CD14-positive monocyte (primary cell): ENCODE measurements around the gene OR51G1. TPM values are rescaled to one million over a fixed set of nuclear protein-coding genes. Genes with fewer than 3 reads are reported as not detected.

ENCODE experiments used
- DNase-seq, 3 donors: peaks; one replicate each; pipeline ENCODE4 v3.0.0-alpha.2; 2011 to 2022
- H2AFZ ChIP-seq: 2 replicates; pipeline ENCODE4 v1.6.0; 2012; ENCODE audit warnings: mild to moderate bottlenecking, low read depth, low read length, inconsistent platforms; ENCODE audit not compliant: insufficient read depth, poor library complexity, severe bottlenecking
- H3K27ac ChIP-seq, 2 donors: 1 replicate in 1 of 2; 2 replicates in 1 of 2; pipeline ENCODE4 v1.5.1; 2012 to 2013; ENCODE audit warnings: low read length in 2 of 2, control low read depth in 1 of 2, inconsistent platforms in 1 of 2, low read depth in 1 of 2, mild to moderate bottlenecking in 1 of 2
- H3K27me3 ChIP-seq, 2 donors: one replicate each; pipeline versions ENCODE4 v1.6.0 to v1.6.1; 2011 to 2013; ENCODE audit warnings: low read length in 2 of 2; ENCODE audit not compliant: control insufficient read depth in 2 of 2, insufficient read depth in 2 of 2
- H3K36me3 ChIP-seq, 2 donors: replicated peaks in 1 of 2; 1 replicate in 1 of 2; 2 replicates in 1 of 2; pipeline versions ENCODE4 v1.5.1 to v1.6.1; 2012 to 2013; ENCODE audit warnings: low read length in 2 of 2, control low read depth in 1 of 2, inconsistent platforms in 1 of 2, mild to moderate bottlenecking in 1 of 2; ENCODE audit not compliant: insufficient read depth in 2 of 2, control insufficient read depth in 1 of 2
- H3K4me1 ChIP-seq, 2 donors: 1 replicate in 1 of 2; 2 replicates in 1 of 2; pipeline versions ENCODE4 v1.5.1 to v1.6.1; 2012 to 2013; ENCODE audit warnings: low read length in 2 of 2, control low read depth in 1 of 2, inconsistent platforms in 1 of 2, mild to moderate bottlenecking in 1 of 2, moderate library complexity in 1 of 2; ENCODE audit not compliant: insufficient read depth in 2 of 2, control insufficient read depth in 1 of 2
- H3K4me2 ChIP-seq: replicated peaks from 2 replicates; pipeline ENCODE3; 2012; ENCODE audit warnings: low read length, moderate library complexity, mild to moderate bottlenecking; ENCODE audit not compliant: poor library complexity, severe bottlenecking; ENCODE audit errors: extremely low read depth
- H3K4me3 ChIP-seq, 3 experiments: fragments of 200-600 bp in 1 of 3; sonication (generic) in 1 of 3; replicated peaks in 1 of 3; 1 replicate in 2 of 3; 2 replicates in 1 of 3; pipeline ENCODE4 v1.5.1; 2011 to 2013; ENCODE audit warnings: low read length in 3 of 3, mild to moderate bottlenecking in 3 of 3, control low read depth in 2 of 3, low read depth in 2 of 3, inconsistent platforms in 1 of 3, moderate library complexity in 1 of 3
- H3K79me2 ChIP-seq: 2 replicates; pipeline ENCODE4 v1.6.0; 2012; ENCODE audit warnings: mild to moderate bottlenecking, control low read depth, inconsistent platforms, low read length, moderate library complexity; ENCODE audit not compliant: insufficient read depth
- H3K9ac ChIP-seq: 2 replicates; pipeline ENCODE4 v1.6.0; 2017; ENCODE audit warnings: low read length, mild to moderate bottlenecking; ENCODE audit not compliant: insufficient read depth, poor library complexity, severe bottlenecking
- H3K9me3 ChIP-seq, 2 donors: replicated peaks in 1 of 2; 1 replicate in 1 of 2; 2 replicates in 1 of 2; pipeline versions ENCODE4 v1.5.1 to v1.6.1; 2012 to 2013; ENCODE audit warnings: low read length in 2 of 2, control low read depth in 1 of 2; ENCODE audit not compliant: control insufficient read depth in 1 of 2, insufficient read depth in 1 of 2
- H4K20me1 ChIP-seq: 2 replicates; pipeline ENCODE4 v1.6.0; 2012; ENCODE audit warnings: mild to moderate bottlenecking, low read length, control low read depth, moderate library complexity; ENCODE audit not compliant: insufficient read depth
- H3K27ac Mint-ChIP-seq, 7 donors: one replicate each; pipeline ENCODE4 v1.8.0; 2020; ENCODE audit warnings: mild to moderate bottlenecking in 7 of 7, mixed read lengths in 7 of 7, moderate library complexity in 6 of 7, inconsistent platforms in 2 of 7
- H3K27me3 Mint-ChIP-seq, 3 donors: one replicate each; pipeline ENCODE4 v1.8.0; 2021 to 2022; ENCODE audit warnings: low read depth in 3 of 3, mild to moderate bottlenecking in 3 of 3, mixed read lengths in 3 of 3, moderate library complexity in 3 of 3, inconsistent platforms in 1 of 3
- H3K36me3 Mint-ChIP-seq, 2 donors: one replicate each; pipeline ENCODE4 v1.8.0; 2020; ENCODE audit warnings: mixed read lengths in 2 of 2, inconsistent platforms in 1 of 2, mild to moderate bottlenecking in 1 of 2
- H3K4me1 Mint-ChIP-seq: one replicate; pipeline ENCODE4 v1.8.0; 2020; ENCODE audit warnings: mild to moderate bottlenecking, mixed read lengths
- H3K4me3 Mint-ChIP-seq, 2 donors: one replicate each; pipeline ENCODE4 v1.8.0; 2020; ENCODE audit warnings: mild to moderate bottlenecking in 2 of 2, mixed read lengths in 2 of 2, moderate library complexity in 1 of 2
- H3K9me3 Mint-ChIP-seq, 7 donors: one replicate each; pipeline ENCODE4 v1.8.0; 2020 to 2022; ENCODE audit warnings: mixed read lengths in 7 of 7, mild to moderate bottlenecking in 6 of 7, moderate library complexity in 6 of 7, inconsistent platforms in 2 of 7
- CTCF ChIP-seq: fragments of 200-600 bp; IDR thresholded peaks from one replicate; pipeline ENCODE4 v1.8.0; 2022; ENCODE audit warnings: antibody characterized with exemption, mild to moderate bottlenecking
- WGBS: methylation state at CpG from one replicate; pipeline ENCODE4 v1.1.5; 2013; ENCODE audit warnings: missing lambda C conversion rate; ENCODE audit not compliant: insufficient coverage; 5-methylcytosine and 5-hydroxymethylcytosine counted together
- intact Hi-C, 2 donors: fragments of 100-400 bp; cut with micrococcal nuclease; formaldehyde crosslinking; loops; one replicate each; pipeline versions ENCODE4 v1.15.0 to v1.15.1; 2023
- polyA plus RNA-seq, 3 donors: library from polyadenylated mRNA; depleted of rRNA in 1 of 3; unstranded in 2 of 3; stranded (reverse) in 1 of 3; fragments of 300-500 nt in 2 of 3; fragments of >200 nt in 1 of 3; fragmentation: Illumina TruSeq in 2 of 3; gene quantifications; 1 replicate in 2 of 3; 2 replicates in 1 of 3; pipeline ENCODE4 v1.2.3, GENCODE V29; 2012 to 2021

OR51G1 gene
- polyA plus RNA-seq, 3 donors: not detected

- no peak overlapping the region for H3K4me3 Mint-ChIP-seq
- 91% methylated on average over 1 of the region's 2 CpGs for WGBS
- H3K9me3 ChIP-seq: no peaks in the 10 kb centered on the region
- H3K27me3 Mint-ChIP-seq: no peaks in the 10 kb centered on the region
- H3K9ac ChIP-seq: no peak overlapping the region
- H3K36me3 ChIP-seq: no peaks in the 10 kb centered on the region
- H3K4me1 ChIP-seq: no peaks in the 10 kb centered on the region
- no peak overlapping the region for H3K27ac ChIP-seq
- no peak for DNase-seq
- no peaks in the 10 kb centered on the region for H3K79me2 ChIP-seq
- H3K4me1 Mint-ChIP-seq: no peaks in the 10 kb centered on the region
- H2AFZ ChIP-seq: no peak overlapping the region
- intact Hi-C loops: no loop called here
- H4K20me1 ChIP-seq: no peaks in the 10 kb centered on the region
- H3K4me3 ChIP-seq: no peak overlapping the region
- TF ChIP-seq CTCF: no peak
- H3K9me3 Mint-ChIP-seq: peaks cover 0 to 2% (median 0%) of the 10 kb centered on the region in 7 donors
- no peak overlapping the region for H3K4me2 ChIP-seq
- H3K27me3 ChIP-seq: no peaks in the 10 kb centered on the region
- no peaks in the 10 kb centered on the region for H3K36me3 Mint-ChIP-seq
- peak overlapping the region in 1 of 7 donors; percentile 21 for H3K27ac Mint-ChIP-seq
Observed at GRCh38 chr11:4890279-4890678, 33.9 kb downstream of the OR51G1 start.

GRCh38 chr11:4887591-4887990 is 36.5 kb downstream of the OR51G1 start:
- Histone ChIP-seq H3K9ac (no peak overlapping the region), H3K27me3 (no peaks in the 10 kb centered on the region), H3K36me3 (no peaks in the 10 kb centered on the region), H3K9me3 (no peaks in the 10 kb centered on the region), H3K4me3 (no peak overlapping the region), H3K79me2 (no peaks in the 10 kb centered on the region), H2AFZ (no peak overlapping the region), H3K4me2 (no peak overlapping the region), H3K4me1 (no peaks in the 10 kb centered on the region), H3K27ac (no peak overlapping the region), H4K20me1 (no peaks in the 10 kb centered on the region)
- no peaks in the 10 kb centered on the region for H3K27me3 Mint-ChIP-seq
- no CpG with 5 or more reads among the region's 1 CpG for WGBS
- no peak for DNase-seq
- H3K27ac Mint-ChIP-seq: no peak overlapping the region
- intact Hi-C loops: no loop called here
- TF ChIP-seq CTCF: no peak
- peaks cover 0 to 2% (median 0%) of the 10 kb centered on the region in 7 donors for H3K9me3 Mint-ChIP-seq
- no peak overlapping the region for H3K4me3 Mint-ChIP-seq
- no peaks in the 10 kb centered on the region for H3K4me1 Mint-ChIP-seq
- no peaks in the 10 kb centered on the region for H3K36me3 Mint-ChIP-seq
